Sciatic nerve (tissue), 2 donors: Measurements from ENCODE around the gene UNK. TPM values are rescaled to one million over a fixed set of nuclear protein-coding genes. Genes with fewer than 3 reads are reported as not detected.

Experiments used
- ATAC-seq: fragments of 200-7000 bp; cut with Tn5 transposase; one replicate; pipeline ENCODE4 v1.9.1; 2020; ENCODE audit warnings: mild to moderate bottlenecking, moderate library complexity
- DNase-seq: peaks from one replicate; pipeline ENCODE4 v3.0.0-alpha.2; 2020; ENCODE audit warnings: low spot score
- intact Hi-C: fragments of 100-400 bp; cut with DNase I; formaldehyde crosslinking; loops from one replicate; pipeline ENCODE4 v1.14.2; 2022
- total RNA-seq: library from RNA; stranded (reverse); fragmentation: NEBNext Ultra II Directional; extraction: Animal tissue kit (Norgen Biotek cat#: 25700); gene quantifications from one replicate; pipeline ENCODE4 v1.2.1, GENCODE V29; 2021
- donor health status: DM: no; HTN: no; CAD: no.
- donor health status: DM: no; HTN: no; CAD: no.

UNK gene
- total RNA-seq, 1 donor from 2014 or later, result 41.4 TPM

GRCh38 chr17:75813081-75814020 lies 28.7 kb downstream of the UNK start:
- intact Hi-C loops, result no loop called here
- no peak for DNase-seq
- no peak for ATAC-seq

GRCh38 chr17:75814021-75814395 lies 29.4 kb downstream of the UNK start:
- intact Hi-C loops, result no loop called here
- DNase-seq (no peak), ATAC-seq (no peak)

- ATAC-seq (no peak), DNase-seq (no peak)
- intact Hi-C loops, result no loop called here
Measured at GRCh38 chr17:75814900-75815373, 30.3 kb downstream of the UNK start.

GRCh38 chr17:75815399-75815798 lies 30.8 kb downstream of the UNK start:
- intact Hi-C loops, result no loop called here

GRCh38 chr17:75816693-75817092 lies 32.1 kb downstream of the UNK start:
- intact Hi-C loops, result no loop called here
- ATAC-seq, result no peak

More at GRCh38 chr17:75815399-75815798, 30.8 kb downstream of the UNK start:
- ATAC-seq (no peak), DNase-seq (no peak)

GRCh38 chr17:75817571-75817970 lies 33.0 kb downstream of the UNK start:
- no peak for ATAC-seq
- no peak for DNase-seq
- intact Hi-C loops, result no loop called here

More at GRCh38 chr17:75816693-75817092, 32.1 kb downstream of the UNK start:
- DNase-seq, result no peak

- DNase-seq (no peak), ATAC-seq (no peak)
- intact Hi-C loops, result no loop called here
Measured at GRCh38 chr17:75818326-75818885, 33.8 kb downstream of the UNK start.

- intact Hi-C loops, result no loop called here
- ATAC-seq, result no peak
Measured at GRCh38 chr17:75819116-75819515, 34.5 kb downstream of the UNK start.

GRCh38 chr17:75819678-75820077 lies 35.1 kb downstream of the UNK start:
- no peak for DNase-seq
- intact Hi-C loops, result no loop called here
- ATAC-seq, result no peak

More at GRCh38 chr17:75819116-75819515, 34.5 kb downstream of the UNK start:
- no peak for DNase-seq

GRCh38 chr17:75820094-75821080 lies 35.8 kb downstream of the UNK start:
- DNase-seq (no peak), ATAC-seq (no peak)
- intact Hi-C loops, result no loop called here

GRCh38 chr17:75821552-75821951 lies 36.9 kb downstream of the UNK start:
- ATAC-seq (no peak), DNase-seq (no peak)
- intact Hi-C loops, result no loop called here

- intact Hi-C loops, result no loop called here
- ATAC-seq (no peak), DNase-seq (no peak)
Measured at GRCh38 chr17:75822119-75822799, 37.7 kb downstream of the UNK start.

- intact Hi-C loops, result no loop called here
- ATAC-seq (no peak), DNase-seq (no peak)
Measured at GRCh38 chr17:75822800-75823166, 38.2 kb downstream of the UNK start.

- intact Hi-C loops, result no loop called here
- DNase-seq, result no peak
- no peak for ATAC-seq
Measured at GRCh38 chr17:75823257-75824041, 38.8 kb downstream of the UNK start.

- no peak for DNase-seq
- intact Hi-C loops, result no loop called here
- ATAC-seq, result no peak
Measured at GRCh38 chr17:75824050-75824552, 39.5 kb downstream of the UNK start.

GRCh38 chr17:75824666-75825065 lies 40.1 kb downstream of the UNK start:
- DNase-seq, result no peak
- intact Hi-C loops, result no loop called here
- peak; percentile 3 for ATAC-seq

GRCh38 chr17:75825149-75825552 lies 40.5 kb downstream of the UNK start:
- intact Hi-C loops, result no loop called here
- ATAC-seq (peak; percentile 31), DNase-seq (no peak)
